C4-2B (cell line): ENCODE data around the gene TACSTD2.

ENCODE experiments used
- ZFX ChIP-seq: fragments of 450-650 bp; IDR thresholded peaks from 2 replicates; pipeline ENCODE4 v1.6.1; 2017
- TF ChIP-seq, protein P1 (sequence below): fragments of 450-650 bp; conservative IDR thresholded peaks from 2 replicates; pipeline ENCODE4 v1.5.1; 2017; ENCODE audit warnings: mild to moderate bottlenecking

DNA sequence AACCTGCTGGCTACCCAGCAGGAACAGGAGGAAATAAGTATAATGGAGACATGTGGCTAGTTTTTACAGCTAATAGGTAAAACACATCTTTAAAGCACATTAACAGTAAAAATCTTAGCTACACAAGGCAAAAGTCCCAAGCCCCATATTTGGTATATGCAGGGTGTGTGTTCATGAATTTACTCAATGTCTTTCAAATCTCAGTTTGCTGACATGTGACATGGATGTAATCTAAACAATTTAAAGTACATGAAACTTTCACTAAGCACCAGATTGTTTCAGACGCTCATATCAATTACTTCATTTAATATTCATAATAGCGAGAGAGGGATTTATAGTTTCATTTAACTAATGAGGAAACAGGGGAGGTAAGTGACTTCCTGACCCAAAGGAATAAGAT lies 3.9 kb downstream of the TACSTD2 start:
- TF ChIP-seq, protein P1, sequence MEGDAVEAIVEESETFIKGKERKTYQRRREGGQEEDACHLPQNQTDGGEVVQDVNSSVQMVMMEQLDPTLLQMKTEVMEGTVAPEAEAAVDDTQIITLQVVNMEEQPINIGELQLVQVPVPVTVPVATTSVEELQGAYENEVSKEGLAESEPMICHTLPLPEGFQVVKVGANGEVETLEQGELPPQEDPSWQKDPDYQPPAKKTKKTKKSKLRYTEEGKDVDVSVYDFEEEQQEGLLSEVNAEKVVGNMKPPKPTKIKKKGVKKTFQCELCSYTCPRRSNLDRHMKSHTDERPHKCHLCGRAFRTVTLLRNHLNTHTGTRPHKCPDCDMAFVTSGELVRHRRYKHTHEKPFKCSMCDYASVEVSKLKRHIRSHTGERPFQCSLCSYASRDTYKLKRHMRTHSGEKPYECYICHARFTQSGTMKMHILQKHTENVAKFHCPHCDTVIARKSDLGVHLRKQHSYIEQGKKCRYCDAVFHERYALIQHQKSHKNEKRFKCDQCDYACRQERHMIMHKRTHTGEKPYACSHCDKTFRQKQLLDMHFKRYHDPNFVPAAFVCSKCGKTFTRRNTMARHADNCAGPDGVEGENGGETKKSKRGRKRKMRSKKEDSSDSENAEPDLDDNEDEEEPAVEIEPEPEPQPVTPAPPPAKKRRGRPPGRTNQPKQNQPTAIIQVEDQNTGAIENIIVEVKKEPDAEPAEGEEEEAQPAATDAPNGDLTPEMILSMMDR: no peak
- TF ChIP-seq ZFX: no peak
